HEK293 (cell line): Measurements from ENCODE around the gene PPT2.
A peak's percentile ranks its signal among the peaks of the same experiment; 100 is the strongest.

Experiments used
- REST ChIP-seq: fragments of 450-650 bp; formaldehyde crosslinking; IDR thresholded peaks from 2 replicates; pipeline ENCODE4 v1.5.1; 2016; ENCODE audit warnings: missing biosample characterization, missing genetic modification characterization
- YY1 ChIP-seq: fragments of 450-650 bp; formaldehyde crosslinking; IDR thresholded peaks from 2 replicates; pipeline ENCODE4 v1.5.1; 2018; ENCODE audit warnings: missing biosample characterization, missing genetic modification characterization
- ZBTB48 ChIP-seq: fragments of 450-650 bp; formaldehyde crosslinking; IDR thresholded peaks from 2 replicates; pipeline ENCODE4 v1.5.1; 2016; ENCODE audit warnings: missing biosample characterization, missing genetic modification characterization
- ZNF112 ChIP-seq: fragments of 450-650 bp; formaldehyde crosslinking; IDR thresholded peaks from 2 replicates; pipeline ENCODE4 v1.5.0; 2017; ENCODE audit warnings: missing biosample characterization, missing genetic modification characterization
- ZNF24 ChIP-seq: fragments of 450-650 bp; formaldehyde crosslinking; IDR thresholded peaks from 2 replicates; pipeline ENCODE4 v1.5.1; 2016; ENCODE audit warnings: missing biosample characterization, missing genetic modification characterization
- ZNF433 ChIP-seq: fragments of 450-650 bp; formaldehyde crosslinking; IDR thresholded peaks from 2 replicates; pipeline ENCODE4 v1.5.1; 2016; ENCODE audit warnings: missing biosample characterization, missing genetic modification characterization, low read depth
- ZNF660 ChIP-seq: fragments of 450-650 bp; IDR thresholded peaks from 2 replicates; pipeline ENCODE4 v1.5.1; 2018; ENCODE audit warnings: missing biosample characterization, mild to moderate bottlenecking, missing genetic modification characterization
- ZNF670 ChIP-seq: fragments of 450-650 bp; formaldehyde crosslinking; IDR thresholded peaks from 2 replicates; pipeline ENCODE4 v1.5.1; 2016; ENCODE audit warnings: missing biosample characterization, missing genetic modification characterization, low read depth
- TF ChIP-seq, protein P1 (sequence below): fragments of 450-650 bp; formaldehyde crosslinking; IDR thresholded peaks from 2 replicates; pipeline ENCODE4 v1.5.1; 2016; ENCODE audit warnings: missing biosample characterization, missing genetic modification characterization
- TF ChIP-seq, protein P2 (sequence below): fragments of 450-650 bp; formaldehyde crosslinking; IDR thresholded peaks from 2 replicates; pipeline ENCODE4 v1.5.1; 2016; ENCODE audit warnings: missing biosample characterization, missing genetic modification characterization

GRCh38 chr6:32195652-32195901, 41.6 kb downstream of the PPT2 start:
- TF ChIP-seq ZBTB48 (no peak), YY1 (tag by site-specific recombination) (no peak), ZNF433 (tag by site-specific recombination) (no peak), ZNF670 (tag by site-specific recombination) (no peak), ZNF112 (tag by site-specific recombination) (no peak), REST (tag by site-specific recombination) (no peak), ZNF660 (tag by site-specific recombination) (no peak), ZNF24 (tag by site-specific recombination) (no peak)
- TF ChIP-seq, protein P1, sequence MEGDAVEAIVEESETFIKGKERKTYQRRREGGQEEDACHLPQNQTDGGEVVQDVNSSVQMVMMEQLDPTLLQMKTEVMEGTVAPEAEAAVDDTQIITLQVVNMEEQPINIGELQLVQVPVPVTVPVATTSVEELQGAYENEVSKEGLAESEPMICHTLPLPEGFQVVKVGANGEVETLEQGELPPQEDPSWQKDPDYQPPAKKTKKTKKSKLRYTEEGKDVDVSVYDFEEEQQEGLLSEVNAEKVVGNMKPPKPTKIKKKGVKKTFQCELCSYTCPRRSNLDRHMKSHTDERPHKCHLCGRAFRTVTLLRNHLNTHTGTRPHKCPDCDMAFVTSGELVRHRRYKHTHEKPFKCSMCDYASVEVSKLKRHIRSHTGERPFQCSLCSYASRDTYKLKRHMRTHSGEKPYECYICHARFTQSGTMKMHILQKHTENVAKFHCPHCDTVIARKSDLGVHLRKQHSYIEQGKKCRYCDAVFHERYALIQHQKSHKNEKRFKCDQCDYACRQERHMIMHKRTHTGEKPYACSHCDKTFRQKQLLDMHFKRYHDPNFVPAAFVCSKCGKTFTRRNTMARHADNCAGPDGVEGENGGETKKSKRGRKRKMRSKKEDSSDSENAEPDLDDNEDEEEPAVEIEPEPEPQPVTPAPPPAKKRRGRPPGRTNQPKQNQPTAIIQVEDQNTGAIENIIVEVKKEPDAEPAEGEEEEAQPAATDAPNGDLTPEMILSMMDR (tag by site-specific recombination), result peak; percentile 85
- TF ChIP-seq, protein P2, sequence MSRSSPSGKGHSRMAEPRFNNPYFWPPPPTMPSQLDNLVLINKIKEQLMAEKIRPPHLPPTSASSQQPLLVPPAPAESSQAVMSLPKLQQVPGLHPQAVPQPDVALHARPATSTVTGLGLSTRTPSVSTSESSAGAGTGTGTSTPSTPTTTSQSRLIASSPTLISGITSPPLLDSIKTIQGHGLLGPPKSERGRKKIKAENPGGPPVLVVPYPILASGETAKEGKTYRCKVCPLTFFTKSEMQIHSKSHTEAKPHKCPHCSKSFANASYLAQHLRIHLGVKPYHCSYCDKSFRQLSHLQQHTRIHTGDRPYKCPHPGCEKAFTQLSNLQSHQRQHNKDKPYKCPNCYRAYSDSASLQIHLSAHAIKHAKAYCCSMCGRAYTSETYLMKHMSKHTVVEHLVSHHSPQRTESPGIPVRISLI (tag by site-specific recombination), result no peak
